Stimulated activated CD4-positive, alpha-beta T cell treated with anti-CD3 and anti-CD28 coated beads, Interleukin-12 subunit alpha, Interleukin-12 subunit beta, amount 100 ng/mL, for 24 hours (primary cell): Measurements from ENCODE around the gene BTK.
"Not testable (repeated sequence)": the region's sequence is repeated elsewhere in the genome, so short reads cannot be mapped to it uniquely, and the experiment has no call there.

Source experiments
- DNase-seq, 2 experiments: peaks; one replicate each; pipeline ENCODE4 v3.0.0-alpha.2; 2020; ENCODE audit warnings: low read depth in 2 of 2

Gene BTK

DNA sequence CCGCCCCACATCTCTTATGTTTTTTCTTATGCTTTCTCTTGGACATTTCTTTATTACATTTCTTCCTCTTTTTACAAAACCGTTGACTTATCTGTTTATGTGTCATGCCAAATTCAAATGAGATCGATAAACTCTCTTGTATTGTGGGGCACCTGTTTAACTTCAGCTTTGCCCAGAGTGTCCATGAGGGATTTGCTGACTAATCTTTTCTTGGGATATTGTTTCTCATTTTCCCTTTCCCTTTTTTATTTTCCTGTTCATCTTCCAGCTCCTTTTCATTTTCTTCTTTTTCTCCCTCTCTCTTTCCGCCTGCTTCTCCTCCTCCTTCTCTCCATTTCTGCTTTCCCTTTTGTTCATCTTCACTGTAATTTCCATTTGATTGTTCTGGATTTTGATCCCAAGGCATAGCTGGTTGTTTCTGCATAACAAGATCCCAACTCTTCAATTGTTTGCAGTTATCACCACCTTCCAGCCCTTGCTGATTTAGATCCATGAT lies 48.2 kb downstream of the BTK start:
- no peak for DNase-seq

DNA sequence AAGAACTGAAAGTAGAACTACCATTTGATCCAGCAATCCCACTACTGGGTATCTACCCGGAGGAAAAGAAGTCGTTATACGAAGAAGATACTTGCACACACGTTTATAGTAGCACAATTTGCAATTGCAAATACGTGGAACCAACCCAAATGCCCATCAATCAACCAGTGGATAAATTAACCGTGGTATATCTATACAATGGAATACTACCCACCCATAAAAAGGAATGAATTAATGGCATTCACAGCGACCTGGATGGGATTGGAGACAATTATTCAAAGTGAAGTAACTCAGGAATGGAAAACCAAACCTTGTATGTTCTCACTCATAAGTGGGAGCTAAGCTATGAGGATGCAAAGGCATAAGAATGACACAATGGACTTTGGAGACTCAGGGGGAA lies 51.7 kb downstream of the BTK start:
- DNase-seq, result not testable (repeated sequence)

DNA sequence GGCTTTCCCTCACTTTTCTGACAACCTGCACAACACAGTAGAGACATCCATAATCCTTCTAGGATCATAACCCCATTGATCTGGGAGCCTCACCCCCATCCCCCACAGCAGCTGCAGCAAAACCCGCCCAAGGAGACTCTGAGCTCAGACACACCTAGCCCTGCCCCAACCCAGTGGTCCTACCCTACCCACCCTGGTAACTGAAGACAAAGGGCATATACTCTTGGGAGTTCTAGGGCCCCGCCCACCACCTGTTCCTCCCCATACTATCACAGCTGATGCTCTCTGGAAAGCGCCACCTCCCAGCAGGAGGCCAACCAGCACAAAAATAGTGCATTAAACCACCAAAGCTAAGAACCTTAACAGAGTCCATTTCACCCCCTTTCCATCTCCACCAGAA lies 59.4 kb downstream of the BTK start:
- not testable (repeated sequence) for DNase-seq

DNA sequence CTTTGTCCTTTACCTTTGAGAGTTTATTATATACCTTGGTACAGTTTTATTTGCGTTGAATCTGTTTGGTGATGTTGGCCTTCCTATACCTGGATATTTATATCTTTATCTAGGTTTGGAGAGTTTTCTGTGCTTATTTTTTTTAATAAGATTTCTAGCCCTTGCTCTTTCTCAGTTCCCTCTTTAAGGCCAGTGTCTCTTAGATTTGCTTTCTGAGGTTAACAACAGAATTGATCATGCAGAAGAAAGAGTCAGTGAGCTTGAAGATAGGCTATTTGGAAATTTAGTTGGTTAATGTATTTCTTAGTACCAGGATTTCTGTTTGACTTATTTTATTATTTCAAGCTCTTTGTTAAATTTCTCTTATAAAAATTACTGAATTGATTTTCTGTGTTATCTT lies 82.2 kb downstream of the BTK start:
- no peak for DNase-seq
